Fibroblast of peridontal ligament (primary cell): ENCODE data around the gene TFAP2C.

ENCODE experiments used
- DNase-seq: peaks from one replicate; pipeline ENCODE4 v3.0.0-alpha.2; 2010; ENCODE audit errors: extremely low read depth

TFAP2C gene

GRCh38 chr20:56628873-56629463, at the start of gene TFAP2C:
Gene TFAP2C (plus strand): TSS chr20:56629306. CDS start chr20:56629545, 239 bp downstream.
- peak; percentile 58 for DNase-seq

GRCh38 chr20:56580226-56580625, 48.9 kb upstream of the TFAP2C start:
- no peak for DNase-seq

- DNase-seq = no peak
These were observed 47.4 kb upstream of the TFAP2C start for GRCh38 chr20:56581701-56582100.

GRCh38 chr20:56582542-56582941, 46.6 kb upstream of the TFAP2C start:
- no peak for DNase-seq

GRCh38 chr20:56584916-56585315, 44.2 kb upstream of the TFAP2C start:
- DNase-seq = no peak

GRCh38 chr20:56587307-56588041, 41.6 kb upstream of the TFAP2C start:
- DNase-seq = no peak

- no peak for DNase-seq
These were observed 40.1 kb upstream of the TFAP2C start for GRCh38 chr20:56588996-56589395.

- DNase-seq = no peak
These were observed 39.5 kb upstream of the TFAP2C start for GRCh38 chr20:56589633-56590032.

- DNase-seq = no peak
These were observed 38.2 kb upstream of the TFAP2C start for GRCh38 chr20:56590888-56591287.

GRCh38 chr20:56592211-56592610, 36.9 kb upstream of the TFAP2C start:
- no peak for DNase-seq

GRCh38 chr20:56592817-56593216, 36.3 kb upstream of the TFAP2C start:
- DNase-seq = no peak

GRCh38 chr20:56595746-56596475, 33.2 kb upstream of the TFAP2C start:
- no peak for DNase-seq

- DNase-seq = no peak
These were observed 27.9 kb upstream of the TFAP2C start for GRCh38 chr20:56601166-56601565.

- no peak for DNase-seq
These were observed 24.4 kb upstream of the TFAP2C start for GRCh38 chr20:56604673-56605072.

GRCh38 chr20:56605261-56605996, 23.7 kb upstream of the TFAP2C start:
- peak; percentile 4 for DNase-seq

- DNase-seq = no peak
These were observed 22.7 kb upstream of the TFAP2C start for GRCh38 chr20:56606174-56606945.

- DNase-seq = no peak
These were observed 21.9 kb upstream of the TFAP2C start for GRCh38 chr20:56607061-56607704.

GRCh38 chr20:56608376-56608775, 20.7 kb upstream of the TFAP2C start:
- DNase-seq = no peak

- no peak for DNase-seq
These were observed 19.8 kb upstream of the TFAP2C start for GRCh38 chr20:56609321-56609720.

- DNase-seq = no peak
These were observed 19.0 kb upstream of the TFAP2C start for GRCh38 chr20:56610098-56610497.

GRCh38 chr20:56614196-56614595, 14.9 kb upstream of the TFAP2C start:
- no peak for DNase-seq
